Measurements from ENCODE around the gene STRA6. TPM values are rescaled to one million over a fixed set of nuclear protein-coding genes. Genes with fewer than 3 reads are reported as not detected.

Gene STRA6
- polyA plus RNA-seq, 1 of the 3 experiments (the other 2 are of a cell fraction) = 27.9 TPM

GRCh38 chr15:74216949-74217348, 14.4 kb upstream of the STRA6 start:
- peaks cover 3% of the 10 kb centered on the region for H3F3A ChIP-seq (replicated peaks; ENCODE audit: insufficient read depth)
- no peak for TF ChIP-seq GATA2 (CRISPR knock-in tag; IDR thresholded peaks at IDR 0.05)
- no peak for TF ChIP-seq NFIC (IDR thresholded peaks at IDR 0.05; ENCODE audit: borderline replicate concordance)
- no peak for TF ChIP-seq SMC3 (IDR thresholded peaks at IDR 0.05; ENCODE audit: low read depth, low read length)
- TF ChIP-seq CTCF (IDR thresholded peaks at IDR 0.05) = no peak
- TF ChIP-seq, protein P1, sequence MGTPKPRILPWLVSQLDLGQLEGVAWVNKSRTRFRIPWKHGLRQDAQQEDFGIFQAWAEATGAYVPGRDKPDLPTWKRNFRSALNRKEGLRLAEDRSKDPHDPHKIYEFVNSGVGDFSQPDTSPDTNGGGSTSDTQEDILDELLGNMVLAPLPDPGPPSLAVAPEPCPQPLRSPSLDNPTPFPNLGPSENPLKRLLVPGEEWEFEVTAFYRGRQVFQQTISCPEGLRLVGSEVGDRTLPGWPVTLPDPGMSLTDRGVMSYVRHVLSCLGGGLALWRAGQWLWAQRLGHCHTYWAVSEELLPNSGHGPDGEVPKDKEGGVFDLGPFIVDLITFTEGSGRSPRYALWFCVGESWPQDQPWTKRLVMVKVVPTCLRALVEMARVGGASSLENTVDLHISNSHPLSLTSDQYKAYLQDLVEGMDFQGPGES (IDR thresholded peaks at IDR 0.05; ENCODE audit: low read depth, low read length) = no peak
- 97% methylated on average over 3 of the region's 3 CpGs for WGBS (ENCODE audit: low lambda C conversion rate)
- H3K9me3 ChIP-seq = no peaks in the 10 kb centered on the region
- no peaks in the 10 kb centered on the region for H4K20me1 ChIP-seq (ENCODE audit: insufficient read depth)
- H2AFZ ChIP-seq (ENCODE audit: low read depth) = no peak overlapping the region
- no peaks in the 10 kb centered on the region for H3K79me2 ChIP-seq (ENCODE audit: insufficient read depth)
- H3K4me2 ChIP-seq = no peak overlapping the region
- H3K27me3 ChIP-seq (ENCODE audit: insufficient read depth) = no peaks in the 10 kb centered on the region
- CTCF ChIA-PET = interaction anchor here (0.7 to 1.5 kb wide), 4 partner anchors 11 to 91 kb away, joined by 3 to 4 read pairs (median 3); no protein-coding TSS in a partner anchor
- H3K27ac ChIP-seq (ENCODE audit: low read depth in 2 of 2, low read length in 1 of 2) = no peak overlapping the region
- POLR2A ChIA-PET = no interaction called here
- no peak overlapping the region for H3K9ac ChIP-seq
- DNase-seq = no peak
- no peak overlapping the region for H3K4me3 ChIP-seq (ENCODE audit: low read depth in 2 of 2, low read length in 1 of 2)
- H3K4me1 ChIP-seq (ENCODE audit: control insufficient read depth in 1 of 2, insufficient read depth in 2 of 2, low read depth in 1 of 2, low read length in 1 of 2) = peaks cover 23 to 28% of the 10 kb centered on the region in 2 experiments
- H3K36me3 ChIP-seq (replicated peaks in 1 of 2; ENCODE audit: control insufficient read depth in 1 of 2, insufficient read depth in 2 of 2, low read length in 1 of 2) = no peaks in the 10 kb centered on the region
- H3K9me2 ChIP-seq = no peaks in the 10 kb centered on the region

- H3K4me2 ChIP-seq = no peak overlapping the region; the same call in 1 of the 2 replicates
- peaks cover 16 to 18% of the 10 kb centered on the region in 2 experiments for H3K4me1 ChIP-seq (ENCODE audit: control insufficient read depth in 1 of 2, insufficient read depth in 2 of 2, low read depth in 1 of 2, low read length in 1 of 2)
- H3K36me3 ChIP-seq (replicated peaks in 1 of 2; ENCODE audit: control insufficient read depth in 1 of 2, insufficient read depth in 2 of 2, low read length in 1 of 2) = no peaks in the 10 kb centered on the region
- no peaks in the 10 kb centered on the region for H3K9me3 ChIP-seq
- H4K20me1 ChIP-seq (ENCODE audit: insufficient read depth) = no peaks in the 10 kb centered on the region
- POLR2A ChIA-PET = interaction anchor here (0.6 to 1.2 kb wide), 2 partner anchors 9 to 980 kb away, joined by 4 read pairs; no protein-coding TSS in a partner anchor
- H3F3A ChIP-seq (replicated peaks; ENCODE audit: insufficient read depth) = peaks cover 5% of the 10 kb centered on the region
- DNase-seq = no peak
- no peak for TF ChIP-seq USF2 (IDR thresholded peaks at IDR 0.05; ENCODE audit: borderline replicate concordance, low read depth, low read length)
- no peak for TF ChIP-seq EZH2phosphoT487 (IDR thresholded peaks at IDR 0.05; ENCODE audit: borderline replicate concordance, low read depth)
- no peak for TF ChIP-seq SMC3 (IDR thresholded peaks at IDR 0.05; ENCODE audit: low read depth, low read length)
- TF ChIP-seq, protein P1 (IDR thresholded peaks at IDR 0.05; ENCODE audit: low read depth, low read length) = no peak
- TF ChIP-seq, protein P2, sequence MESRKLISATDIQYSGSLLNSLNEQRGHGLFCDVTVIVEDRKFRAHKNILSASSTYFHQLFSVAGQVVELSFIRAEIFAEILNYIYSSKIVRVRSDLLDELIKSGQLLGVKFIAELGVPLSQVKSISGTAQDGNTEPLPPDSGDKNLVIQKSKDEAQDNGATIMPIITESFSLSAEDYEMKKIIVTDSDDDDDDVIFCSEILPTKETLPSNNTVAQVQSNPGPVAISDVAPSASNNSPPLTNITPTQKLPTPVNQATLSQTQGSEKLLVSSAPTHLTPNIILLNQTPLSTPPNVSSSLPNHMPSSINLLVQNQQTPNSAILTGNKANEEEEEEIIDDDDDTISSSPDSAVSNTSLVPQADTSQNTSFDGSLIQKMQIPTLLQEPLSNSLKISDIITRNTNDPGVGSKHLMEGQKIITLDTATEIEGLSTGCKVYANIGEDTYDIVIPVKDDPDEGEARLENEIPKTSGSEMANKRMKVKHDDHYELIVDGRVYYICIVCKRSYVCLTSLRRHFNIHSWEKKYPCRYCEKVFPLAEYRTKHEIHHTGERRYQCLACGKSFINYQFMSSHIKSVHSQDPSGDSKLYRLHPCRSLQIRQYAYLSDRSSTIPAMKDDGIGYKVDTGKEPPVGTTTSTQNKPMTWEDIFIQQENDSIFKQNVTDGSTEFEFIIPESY (IDR thresholded peaks at IDR 0.05; ENCODE audit: borderline replicate concordance, low read depth) = no peak
- TF ChIP-seq, protein P3, sequence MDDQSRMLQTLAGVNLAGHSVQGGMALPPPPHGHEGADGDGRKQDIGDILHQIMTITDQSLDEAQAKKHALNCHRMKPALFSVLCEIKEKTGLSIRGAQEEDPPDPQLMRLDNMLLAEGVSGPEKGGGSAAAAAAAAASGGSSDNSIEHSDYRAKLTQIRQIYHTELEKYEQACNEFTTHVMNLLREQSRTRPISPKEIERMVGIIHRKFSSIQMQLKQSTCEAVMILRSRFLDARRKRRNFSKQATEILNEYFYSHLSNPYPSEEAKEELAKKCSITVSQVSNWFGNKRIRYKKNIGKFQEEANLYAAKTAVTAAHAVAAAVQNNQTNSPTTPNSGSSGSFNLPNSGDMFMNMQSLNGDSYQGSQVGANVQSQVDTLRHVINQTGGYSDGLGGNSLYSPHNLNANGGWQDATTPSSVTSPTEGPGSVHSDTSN (IDR thresholded peaks at IDR 0.05) = no peak
- no peak overlapping the region for H3K9ac ChIP-seq
- H3K9me2 ChIP-seq = no peaks in the 10 kb centered on the region
- 95% methylated on average over 8 of the region's 8 CpGs for WGBS (ENCODE audit: low lambda C conversion rate)
- no peak overlapping the region for H3K4me3 ChIP-seq (ENCODE audit: low read depth in 2 of 2, low read length in 1 of 2)
- H3K27me3 ChIP-seq (ENCODE audit: insufficient read depth) = no peaks in the 10 kb centered on the region
- CTCF ChIA-PET = interaction anchor here (1.0 to 1.5 kb wide), 3 partner anchors 10 to 91 kb away, joined by 3 to 4 read pairs (median 3); no protein-coding TSS in a partner anchor
- 0 out of 4 replicates have a peak overlapping the region, but pooled peaks of 1 of the 2 experiments have one; percentile 46 for H3K27ac ChIP-seq (ENCODE audit: low read depth in 2 of 2, low read length in 1 of 2)
- no peaks in the 10 kb centered on the region for H3K79me2 ChIP-seq (ENCODE audit: insufficient read depth)
- no peak overlapping the region for H2AFZ ChIP-seq (ENCODE audit: low read depth)
These were observed 13.4 kb upstream of the STRA6 start for GRCh38 chr15:74215958-74216357.
